ENCODE data around the gene EXOC3L4. TPM values are rescaled to one million over a fixed set of nuclear protein-coding genes. Genes with fewer than 3 reads are reported as not detected.
"Not testable (repeated sequence)": the region's sequence is repeated elsewhere in the genome, so short reads cannot be mapped to it uniquely, and the experiment has no call there.

EXOC3L4 gene
- total and polyA plus RNA-seq, 8 donors: 1.3 to 82.8 (median 16.2) TPM

GRCh38 chr14:103118663-103119404 lies 24.3 kb downstream of the EXOC3L4 start:
- peak; percentile 45 to 53 for DNase-seq
- TF ChIP-seq CTCF (IDR thresholded peaks at IDR 0.05): no peak
- TF ChIP-seq POLR2A (IDR thresholded peaks at IDR 0.05): no peak
- TF ChIP-seq EP300 (IDR thresholded peaks at IDR 0.05): no peak
- no peak for TF ChIP-seq POLR2AphosphoS5 (IDR thresholded peaks at IDR 0.05)
- H3K27me3 ChIP-seq: peaks cover 0 to 24% (median 13%) of the 10 kb centered on the region in 3 donors
- no peaks in the 10 kb centered on the region for H3K36me3 ChIP-seq
- H3K4me3 ChIP-seq: no peak overlapping the region
- H3K9me3 ChIP-seq: no peaks in the 10 kb centered on the region
- H3K4me1 ChIP-seq: peaks cover 46 to 88% (median 67%) of the 10 kb centered on the region in 4 donors
- intact Hi-C loops (cut with DNase I; ENCODE audit: low total_unique reads): no loop called here
- WGBS, 5 donors: 65 to 80% (median 70%) methylated on average over 8 to 9 of the region's 9 CpGs
- H3K27ac ChIP-seq: peak overlapping the region; percentile 4 to 96 (median 78)

- peak overlapping the region in 3 of 5 donors; percentile 87 to 96 (median 87) for H3K27ac ChIP-seq
- H3K4me3 ChIP-seq; H3K36me3 ChIP-seq; DNase-seq; H3K9me3 ChIP-seq; intact Hi-C loops (cut with DNase I; ENCODE audit: low total_unique reads): not testable (repeated sequence)
- 88 to 94% (median 93%) methylated on average over 8 of the region's 8 CpGs for WGBS, 5 donors
- peaks cover 0 to 31% (median 13%) of the 10 kb centered on the region in 3 donors for H3K27me3 ChIP-seq
- H3K4me1 ChIP-seq: peaks cover 47 to 88% (median 68%) of the 10 kb centered on the region in 4 donors
Observed at GRCh38 chr14:103119527-103119926, 25.0 kb downstream of the EXOC3L4 start.

- H3K27me3 ChIP-seq: peaks cover 0 to 34% (median 13%) of the 10 kb centered on the region in 3 donors
- peak overlapping the region; percentile 83 to 96 (median 87) for H3K27ac ChIP-seq
- peak in 1 of 3 donors; percentile 53 for TF ChIP-seq POLR2AphosphoS5 (IDR thresholded peaks at IDR 0.05)
- no peak for TF ChIP-seq EP300 (IDR thresholded peaks at IDR 0.05)
- no peak for TF ChIP-seq POLR2A (IDR thresholded peaks at IDR 0.05)
- no peak for TF ChIP-seq CTCF (IDR thresholded peaks at IDR 0.05)
- H3K4me1 ChIP-seq: peaks cover 49 to 89% (median 73%) of the 10 kb centered on the region in 4 donors
- H3K4me3 ChIP-seq: peak overlapping the region in 2 of 4 donors; percentile 51 to 66
- H3K36me3 ChIP-seq: no peaks in the 10 kb centered on the region
- WGBS, 5 donors: 40 to 64% (median 48%) methylated on average over 14 to 18 of the region's 18 CpGs
- intact Hi-C loops (cut with DNase I; ENCODE audit: low total_unique reads): no loop called here
- DNase-seq: peak in 1 of 2 donors; percentile 64
- H3K9me3 ChIP-seq: no peaks in the 10 kb centered on the region
Observed at GRCh38 chr14:103121121-103121845, 26.8 kb downstream of the EXOC3L4 start.

- no peak for TF ChIP-seq EP300 (IDR thresholded peaks at IDR 0.05)
- peak in 1 of 3 donors; percentile 16 for TF ChIP-seq POLR2AphosphoS5 (IDR thresholded peaks at IDR 0.05)
- no peak for TF ChIP-seq CTCF (IDR thresholded peaks at IDR 0.05)
- no peak for TF ChIP-seq POLR2A (IDR thresholded peaks at IDR 0.05)
- intact Hi-C loops (cut with DNase I; ENCODE audit: low total_unique reads): no loop called here
- peak overlapping the region; percentile 83 to 96 (median 87) for H3K27ac ChIP-seq
- WGBS, 5 donors: 8 to 20% (median 13%) methylated on average over 20 to 23 of the region's 23 CpGs
- peak overlapping the region; percentile 51 to 66 (median 56) for H3K4me3 ChIP-seq
- H3K36me3 ChIP-seq: no peaks in the 10 kb centered on the region
- H3K9me3 ChIP-seq: no peaks in the 10 kb centered on the region
- peaks cover 55 to 95% (median 79%) of the 10 kb centered on the region in 4 donors for H3K4me1 ChIP-seq
- peaks cover 0 to 34% (median 13%) of the 10 kb centered on the region in 3 donors for H3K27me3 ChIP-seq
- peak; percentile 81 to 96 for DNase-seq
Observed at GRCh38 chr14:103121846-103122584, 27.5 kb downstream of the EXOC3L4 start.
